ENCODE measurements around the gene EEF1E1.
A peak's percentile ranks its signal among the peaks of the same experiment; 100 is the strongest.

The EEF1E1 gene

DNA sequence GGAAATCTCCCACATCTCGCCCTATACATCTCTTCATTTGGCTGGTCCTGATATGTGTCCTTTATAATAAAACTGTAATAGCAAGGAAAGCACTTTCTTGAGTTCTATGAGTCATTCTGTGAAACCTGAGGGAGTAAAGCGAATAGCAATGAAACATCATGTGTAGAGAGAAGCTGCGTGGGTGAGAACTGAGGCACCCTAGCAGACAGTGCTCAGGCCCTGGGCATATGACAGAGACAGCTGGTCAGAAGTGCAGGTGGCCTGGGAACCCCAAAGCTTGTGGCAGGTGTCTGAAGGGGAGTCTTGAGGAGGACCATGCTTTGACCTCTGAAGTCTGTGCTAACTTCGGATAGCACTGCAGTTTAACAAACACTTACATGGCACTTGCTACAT, 36.8 kb downstream of the EEF1E1 start:
- Histone ChIP-seq H3K4me3 (no peak overlapping the region), H3K27ac (no peak overlapping the region)
- no peak for DNase-seq (ENCODE audit: low spot score)
- TF ChIP-seq, protein P1, sequence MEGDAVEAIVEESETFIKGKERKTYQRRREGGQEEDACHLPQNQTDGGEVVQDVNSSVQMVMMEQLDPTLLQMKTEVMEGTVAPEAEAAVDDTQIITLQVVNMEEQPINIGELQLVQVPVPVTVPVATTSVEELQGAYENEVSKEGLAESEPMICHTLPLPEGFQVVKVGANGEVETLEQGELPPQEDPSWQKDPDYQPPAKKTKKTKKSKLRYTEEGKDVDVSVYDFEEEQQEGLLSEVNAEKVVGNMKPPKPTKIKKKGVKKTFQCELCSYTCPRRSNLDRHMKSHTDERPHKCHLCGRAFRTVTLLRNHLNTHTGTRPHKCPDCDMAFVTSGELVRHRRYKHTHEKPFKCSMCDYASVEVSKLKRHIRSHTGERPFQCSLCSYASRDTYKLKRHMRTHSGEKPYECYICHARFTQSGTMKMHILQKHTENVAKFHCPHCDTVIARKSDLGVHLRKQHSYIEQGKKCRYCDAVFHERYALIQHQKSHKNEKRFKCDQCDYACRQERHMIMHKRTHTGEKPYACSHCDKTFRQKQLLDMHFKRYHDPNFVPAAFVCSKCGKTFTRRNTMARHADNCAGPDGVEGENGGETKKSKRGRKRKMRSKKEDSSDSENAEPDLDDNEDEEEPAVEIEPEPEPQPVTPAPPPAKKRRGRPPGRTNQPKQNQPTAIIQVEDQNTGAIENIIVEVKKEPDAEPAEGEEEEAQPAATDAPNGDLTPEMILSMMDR (IDR thresholded peaks at IDR 0.05), result no peak

DNA sequence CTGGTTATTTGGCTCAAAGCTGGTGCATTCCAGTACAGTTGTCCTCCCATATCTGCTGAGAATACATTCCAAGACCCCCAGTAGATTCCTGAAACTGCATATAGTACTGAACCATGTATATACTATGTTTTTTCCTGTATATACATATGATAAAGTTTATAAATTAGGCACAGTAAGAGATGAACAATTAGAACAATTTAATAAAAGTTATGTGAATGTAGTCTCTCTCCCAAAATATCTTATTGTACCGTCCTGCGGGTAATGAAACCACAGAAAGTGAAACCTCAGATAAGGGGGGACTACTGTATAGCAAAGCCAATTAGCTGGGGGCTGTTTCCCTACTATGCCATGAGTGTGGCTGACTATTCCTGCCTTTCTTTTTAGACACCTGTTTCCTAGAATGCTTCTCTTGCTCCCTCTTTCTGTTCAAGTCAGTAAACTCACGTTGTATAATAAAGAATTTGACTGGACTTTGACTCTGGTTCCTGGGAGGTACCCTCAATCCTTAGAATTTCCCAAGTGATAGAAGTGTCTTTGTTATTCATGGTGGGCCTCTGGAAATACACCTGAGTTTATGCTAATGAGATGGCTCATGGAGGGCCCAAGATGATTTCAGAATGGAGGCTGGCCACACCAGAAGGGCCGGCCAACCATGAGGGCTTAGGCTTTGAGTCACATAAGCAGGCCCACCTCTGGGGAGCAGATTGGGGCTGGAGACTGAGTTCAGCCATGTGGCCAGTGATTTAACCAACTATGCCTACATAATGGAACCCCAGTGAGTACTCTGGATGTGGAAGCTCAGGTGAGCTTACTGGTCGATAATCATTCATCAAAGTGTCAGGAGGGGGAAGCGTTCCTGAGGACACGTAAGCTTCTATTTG, 37.5 kb downstream of the EEF1E1 start:
- no peak for DNase-seq (ENCODE audit: low spot score)
- peak overlapping the region; percentile 79 to 93 for H3K27ac ChIP-seq
- TF ChIP-seq, protein P1 (IDR thresholded peaks at IDR 0.05), result no peak

DNA sequence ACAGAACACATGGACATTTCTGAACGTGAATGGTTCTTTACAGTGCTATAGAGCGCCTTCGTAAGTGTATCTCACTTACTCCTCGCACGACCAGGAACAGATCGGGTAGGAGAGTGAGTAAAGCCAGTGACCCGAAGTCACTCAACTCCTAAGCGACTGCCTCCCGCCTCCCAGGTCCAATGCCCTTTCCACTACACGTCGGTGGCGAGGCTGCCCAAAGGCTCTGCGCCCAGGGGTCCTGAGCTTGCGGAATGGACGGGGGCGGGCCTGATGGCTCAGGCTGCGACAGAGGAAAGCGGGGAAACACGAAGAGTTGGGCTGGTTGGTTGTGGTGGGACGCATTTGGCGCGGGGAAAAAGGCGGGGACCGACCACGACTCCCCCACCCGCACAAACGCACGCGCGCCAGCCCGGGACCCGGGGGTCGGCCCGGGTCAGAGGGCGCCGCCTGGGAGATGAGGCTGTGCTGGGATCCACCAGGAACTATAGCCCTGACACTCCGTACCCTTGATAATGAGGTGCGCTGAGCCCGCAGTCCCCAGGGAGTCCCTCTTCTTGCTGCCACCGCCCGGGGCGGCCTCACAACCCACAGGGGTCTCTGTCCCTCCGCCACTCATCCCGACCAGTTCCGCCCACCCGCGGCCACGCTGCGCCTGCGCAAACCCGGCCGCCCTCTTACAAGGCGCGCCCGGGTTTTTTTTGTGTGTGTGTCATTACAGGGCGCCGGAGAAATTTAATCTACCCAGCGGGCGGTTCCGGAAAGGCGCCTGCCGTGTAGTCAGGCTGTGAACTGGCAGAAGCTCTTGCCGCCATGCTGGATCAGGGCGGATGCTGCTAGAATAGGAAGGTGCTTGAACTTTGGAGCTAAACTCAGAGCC, 38.3 kb downstream of the EEF1E1 start, which contains the start of gene BLOC1S5:
TSS of gene BLOC1S5 (minus strand) at position 629 of the 877 bp plus-strand sequence. CDS start at position 616, 13 bp downstream.
- peak; percentile 97 for DNase-seq (ENCODE audit: low spot score)
- Histone ChIP-seq H3K4me3 (peak within 1 kb of the TSS; percentile 87), H3K27ac (peak within 1 kb of the TSS; percentile 79 to 93)
- TF ChIP-seq, protein P1 (IDR thresholded peaks at IDR 0.05), result no peak

More for the DNA sequence above, 37.5 kb downstream of the EEF1E1 start:
- H3K4me3 ChIP-seq, result peak overlapping the region; percentile 87

DNA sequence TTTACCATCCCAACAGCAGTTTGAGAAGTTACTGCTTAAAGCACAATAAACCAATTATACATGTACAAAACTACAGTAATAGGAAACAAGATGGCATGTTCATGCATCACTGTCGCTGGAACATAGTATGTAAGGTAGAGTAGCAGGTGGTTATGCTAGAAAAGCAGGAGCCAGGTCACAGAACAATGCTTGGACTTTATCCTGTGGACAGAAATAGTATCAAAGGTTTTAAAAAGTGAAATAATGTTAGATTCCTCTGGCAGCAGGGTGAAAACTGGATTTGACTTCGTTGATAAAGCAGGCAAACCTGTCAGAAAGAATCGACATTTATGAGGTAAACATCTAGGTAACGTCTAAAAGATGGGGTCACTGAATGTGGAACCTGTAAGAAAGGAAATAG, 40.6 kb downstream of the EEF1E1 start:
- no peak for DNase-seq (ENCODE audit: low spot score)
- TF ChIP-seq, protein P1 (IDR thresholded peaks at IDR 0.05), result no peak
- Histone ChIP-seq H3K4me3 (no peak overlapping the region), H3K27ac (no peak overlapping the region)

DNA sequence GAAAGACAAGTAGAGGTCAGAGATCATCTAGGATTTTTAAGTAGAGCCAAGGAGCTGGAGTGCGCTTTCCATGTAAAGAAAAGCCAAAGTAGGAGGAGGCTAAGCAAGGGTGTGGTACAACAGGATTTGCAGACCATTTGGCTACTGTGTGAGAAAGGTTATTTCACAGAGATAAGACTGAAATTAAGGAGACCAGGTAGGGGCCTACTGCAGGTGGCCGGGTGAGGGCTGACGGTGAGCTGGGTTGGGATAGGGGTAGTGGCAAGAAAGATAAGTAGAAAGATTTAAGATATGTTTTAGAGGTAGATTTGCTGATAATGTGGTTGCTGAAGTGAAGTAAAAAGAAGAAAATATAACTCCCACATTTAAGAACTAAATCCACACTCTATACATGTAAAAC, 42.0 kb downstream of the EEF1E1 start:
- H3K4me3 ChIP-seq, result no peak overlapping the region
- TF ChIP-seq, protein P1 (IDR thresholded peaks at IDR 0.05), result no peak
- no peak overlapping the region for H3K27ac ChIP-seq
- no peak for DNase-seq (ENCODE audit: low spot score)

DNA sequence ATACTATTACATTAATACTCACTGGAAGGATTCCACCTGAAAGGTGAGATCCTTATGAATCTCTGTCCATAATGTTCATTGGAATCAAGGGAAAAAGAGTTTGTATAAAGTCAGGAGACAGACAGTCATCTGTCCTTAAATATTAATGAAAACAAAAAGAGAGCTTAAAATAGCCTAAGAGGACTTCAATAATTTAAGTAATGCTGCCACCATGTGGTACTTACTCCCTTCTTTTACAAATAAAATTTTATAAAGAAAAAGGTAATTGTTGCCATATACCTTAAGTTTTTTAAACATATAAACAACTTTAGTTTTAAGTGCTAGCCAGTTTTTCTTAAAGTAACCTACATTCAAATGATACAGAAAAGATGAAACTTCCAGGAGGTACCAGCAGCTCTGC, 43.2 kb downstream of the EEF1E1 start:
- Histone ChIP-seq H3K27ac (no peak overlapping the region), H3K4me3 (no peak overlapping the region)
- DNase-seq (ENCODE audit: low spot score), result no peak
- TF ChIP-seq, protein P1 (IDR thresholded peaks at IDR 0.05), result peak; percentile 24

All from coronary artery (tissue), 2 donors.